Activated effector memory CD4-positive, alpha-beta T cell treated with Interleukin-2 at 50 U/mL for 16 hours (primary cell): ENCODE data around the gene IL22RA1.

Experiments used
- DNase-seq: peaks from one replicate; pipeline ENCODE4 v3.0.0-alpha.2; 2020

Gene IL22RA1

GRCh38 chr1:24111996-24112779, 30.8 kb downstream of the IL22RA1 start, which contains the start of gene MYOM3:
TSS of gene MYOM3 (minus strand) at chr1:24112135. CDS start at chr1:24108636, 3,499 bp downstream.
- peak; percentile 18 for DNase-seq

- no peak for DNase-seq
These were observed 31.5 kb downstream of the IL22RA1 start for GRCh38 chr1:24111262-24111995.

GRCh38 chr1:24110642-24111261, 32.2 kb downstream of the IL22RA1 start:
- no peak for DNase-seq

DNA sequence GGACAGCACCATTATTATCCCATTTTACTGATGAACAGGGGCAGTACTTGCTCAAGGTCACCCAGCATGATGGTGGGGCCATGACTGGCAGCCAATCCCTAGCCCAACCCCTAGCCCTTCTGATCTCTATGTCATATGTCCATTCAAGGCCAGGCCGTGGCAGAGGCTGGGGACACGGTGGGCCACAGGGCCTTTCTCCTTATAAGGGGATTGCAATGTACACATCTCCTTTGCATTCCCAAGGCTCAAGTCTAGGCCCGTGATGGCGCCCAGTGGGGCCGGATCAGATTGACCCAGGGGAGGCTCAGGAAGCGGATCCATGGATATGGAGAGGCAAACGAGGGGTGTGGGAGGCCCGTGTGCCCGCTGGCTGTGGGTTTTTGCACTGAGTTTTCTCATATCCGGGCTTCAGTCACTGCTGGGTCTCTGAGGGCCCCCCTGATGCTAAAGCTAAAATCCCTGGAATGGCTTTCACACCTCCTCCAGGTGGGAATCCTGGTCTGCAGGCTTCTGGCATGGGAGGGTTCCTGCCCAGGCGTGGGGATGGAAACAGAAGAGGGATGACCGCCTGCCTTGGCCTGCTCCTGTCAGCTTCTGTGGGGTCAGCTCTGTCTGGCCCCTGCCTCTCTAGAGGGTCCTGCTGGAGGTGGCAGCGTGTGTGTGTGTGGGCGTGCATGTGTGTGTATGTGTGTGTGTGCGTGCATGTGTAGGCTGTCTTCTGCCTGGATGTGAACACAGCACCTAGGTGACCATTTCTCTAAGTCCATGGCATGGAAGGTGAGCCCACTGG, 33.1 kb downstream of the IL22RA1 start:
- no peak for DNase-seq

- DNase-seq, result no peak
These were observed 33.8 kb downstream of the IL22RA1 start for GRCh38 chr1:24109166-24109483.

GRCh38 chr1:24108334-24109165, 34.4 kb downstream of the IL22RA1 start:
- no peak for DNase-seq

GRCh38 chr1:24107462-24108138, 35.3 kb downstream of the IL22RA1 start:
- no peak for DNase-seq

DNA sequence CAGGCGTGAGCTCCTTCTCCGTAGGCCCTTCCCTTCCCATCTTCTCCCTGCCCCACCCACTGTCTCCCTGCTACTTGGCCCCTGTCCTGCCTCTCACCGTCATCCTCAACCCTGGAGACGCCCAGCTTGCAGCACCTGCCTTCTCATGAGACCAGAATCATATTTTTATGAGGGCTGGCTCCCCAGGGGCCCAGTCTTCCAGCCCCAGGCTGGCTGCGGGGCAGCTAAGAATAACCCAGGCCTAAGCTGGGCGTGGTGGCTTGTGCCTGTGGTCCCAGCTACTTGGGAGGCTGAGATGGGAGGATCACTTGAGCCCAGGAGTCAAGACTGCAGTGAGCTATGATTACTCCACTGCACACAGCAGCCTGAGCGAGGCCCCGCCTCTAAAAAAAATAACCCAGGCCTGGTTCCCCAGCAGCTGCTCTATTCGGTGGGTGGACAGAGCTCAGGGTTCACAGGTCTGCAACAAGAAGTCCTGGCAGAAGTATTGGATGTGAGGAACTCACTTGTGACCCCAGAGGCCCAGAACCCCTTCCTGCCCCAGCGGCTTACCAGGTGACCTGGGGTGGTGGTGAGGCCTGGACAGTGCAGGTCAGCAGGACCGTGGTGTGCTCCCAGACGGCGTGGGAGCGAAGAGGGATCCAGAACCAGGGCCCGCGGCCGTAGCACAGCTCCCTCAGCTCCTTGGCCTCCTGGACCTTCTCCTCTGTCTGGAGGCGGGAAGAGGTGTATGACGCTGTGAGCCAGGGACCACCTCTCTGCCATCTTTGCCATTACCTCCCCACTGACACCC, 37.4 kb downstream of the IL22RA1 start:
- no peak for DNase-seq

DNA sequence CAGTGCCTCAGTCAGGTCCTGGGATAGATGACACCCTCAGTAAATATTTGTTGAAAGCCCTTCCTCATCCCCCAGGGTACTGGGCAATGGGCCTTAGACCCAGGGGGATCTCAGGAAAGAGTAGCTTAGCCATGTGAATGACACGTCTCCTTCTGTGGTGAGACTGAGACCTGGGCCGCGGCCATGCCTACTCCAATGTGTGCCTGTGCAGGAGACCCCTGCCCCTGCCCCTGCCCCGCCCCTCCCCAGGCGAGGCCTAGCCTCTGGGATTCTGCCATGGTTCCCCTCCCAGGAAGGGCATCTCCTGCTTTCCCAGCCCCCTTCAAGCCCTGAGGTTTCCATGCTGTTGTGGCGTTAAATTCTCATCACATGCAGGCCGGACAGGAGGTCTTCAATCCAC, 38.1 kb downstream of the IL22RA1 start:
- DNase-seq, result no peak

GRCh38 chr1:24103879-24104278, 39.1 kb downstream of the IL22RA1 start:
- DNase-seq, result no peak

DNA sequence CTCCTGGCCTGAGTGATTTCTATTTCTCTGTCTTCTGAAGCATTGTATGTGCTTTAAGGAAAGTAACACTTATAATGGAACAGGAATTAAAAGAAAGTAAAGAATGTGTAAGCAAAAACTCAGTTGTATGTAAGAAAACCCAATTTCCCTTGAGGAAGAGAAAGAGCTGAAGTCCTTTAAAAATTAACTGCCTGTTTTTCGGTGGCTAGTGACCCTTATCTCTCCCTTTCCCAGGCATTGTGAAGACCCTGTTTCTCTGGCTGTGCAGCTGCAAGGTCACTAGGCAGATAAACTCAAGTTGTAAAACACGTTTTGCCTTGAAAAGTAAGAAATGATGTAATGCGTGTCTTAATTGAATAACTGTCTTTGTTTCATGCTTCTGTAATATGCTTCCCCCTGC, 39.5 kb downstream of the IL22RA1 start:
- DNase-seq, result no peak

- DNase-seq, result no peak
These were observed 40.0 kb downstream of the IL22RA1 start for GRCh38 chr1:24102961-24103360.

- no peak for DNase-seq
These were observed 40.9 kb downstream of the IL22RA1 start for GRCh38 chr1:24101796-24102586.

GRCh38 chr1:24100945-24101737, 41.8 kb downstream of the IL22RA1 start:
- DNase-seq, result no peak

- DNase-seq, result no peak
These were observed 43.8 kb downstream of the IL22RA1 start for GRCh38 chr1:24098943-24099638.

- DNase-seq, result no peak
These were observed 44.8 kb downstream of the IL22RA1 start for GRCh38 chr1:24098102-24098501.

DNA sequence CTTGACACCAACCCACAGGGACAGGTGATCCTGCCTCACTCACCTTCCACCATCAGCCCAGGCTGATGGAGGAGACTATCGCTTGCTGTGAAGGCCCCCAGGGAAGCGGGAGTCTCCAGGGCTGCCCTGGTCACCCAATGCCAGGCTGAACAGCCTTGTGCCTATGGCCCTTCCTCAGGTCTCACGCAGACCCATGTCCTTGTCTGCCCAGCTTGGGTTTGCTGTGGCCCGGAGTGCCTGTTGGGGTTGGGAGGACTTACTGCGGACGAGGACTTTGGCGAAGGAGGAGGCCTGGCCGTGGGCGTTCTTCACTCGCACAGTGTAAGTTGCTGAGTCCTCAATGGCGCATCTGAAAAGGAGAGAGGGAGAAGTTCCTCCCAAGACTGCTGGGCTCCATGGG, 45.3 kb downstream of the IL22RA1 start:
- DNase-seq, result no peak

DNA sequence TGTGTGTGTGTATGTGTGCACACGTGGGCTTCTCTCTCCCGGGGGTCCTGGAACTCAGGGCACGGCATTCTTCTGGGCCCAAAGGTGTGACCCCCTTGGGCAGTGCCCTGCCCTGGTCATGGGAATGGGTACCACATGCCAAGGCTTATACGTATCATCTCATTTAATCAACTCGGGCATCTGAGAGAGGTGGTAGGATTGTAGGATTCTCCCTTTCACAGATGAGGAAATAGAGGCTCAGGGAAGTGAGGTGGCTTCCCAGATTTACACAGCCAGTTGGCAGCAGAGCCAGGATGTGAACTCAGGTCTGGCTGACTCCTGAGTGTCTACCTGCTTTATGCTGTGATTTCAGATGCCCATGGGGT, 46.2 kb downstream of the IL22RA1 start:
- DNase-seq, result no peak
